Stimulated activated effector memory CD8-positive, alpha-beta T cell treated with anti-CD3 and anti-CD28 coated beads, Interleukin-12 subunit alpha, Interleukin-12 subunit beta, amount 100 ng/mL, for 72 hours (primary cell): ENCODE data around the gene TIMM23.
"Not testable (repeated sequence)": the region's sequence is repeated elsewhere in the genome, so short reads cannot be mapped to it uniquely, and the experiment has no call there.

Experiments
- ATAC-seq: fragments of 150-1000 bp; cut with Tn5 transposase; 2 replicates; pipeline ENCODE4 v1.10.0; 2021
- DNase-seq, 2 donors: peaks; one replicate each; pipeline ENCODE4 v3.0.0; 2021 to 2022; ENCODE audit warnings: low spot score in 2 of 2
- H3K27ac Mint-ChIP-seq: one replicate; pipeline ENCODE4 v1.8.0; 2022; ENCODE audit warnings: mild to moderate bottlenecking, mixed read lengths
- H3K36me3 Mint-ChIP-seq: one replicate; pipeline ENCODE4 v1.8.0; 2022; ENCODE audit warnings: mild to moderate bottlenecking, mixed read lengths
- H3K4me1 Mint-ChIP-seq: one replicate; pipeline ENCODE4 v1.8.0; 2022; ENCODE audit warnings: mixed read lengths
- H3K4me3 Mint-ChIP-seq: one replicate; pipeline ENCODE4 v1.8.0; 2022; ENCODE audit warnings: mild to moderate bottlenecking, mixed read lengths
- H3K9me3 Mint-ChIP-seq: one replicate; pipeline ENCODE4 v1.8.0; 2022; ENCODE audit warnings: mixed read lengths

The TIMM23 gene, protein sequence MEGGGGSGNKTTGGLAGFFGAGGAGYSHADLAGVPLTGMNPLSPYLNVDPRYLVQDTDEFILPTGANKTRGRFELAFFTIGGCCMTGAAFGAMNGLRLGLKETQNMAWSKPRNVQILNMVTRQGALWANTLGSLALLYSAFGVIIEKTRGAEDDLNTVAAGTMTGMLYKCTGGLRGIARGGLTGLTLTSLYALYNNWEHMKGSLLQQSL

GRCh38 chr10:45972106-45972812, at the start of gene TIMM23:
TIMM23 (plus strand) TSS chr10:45972489; CDS start chr10:45972625, 136 bp downstream.
- not testable (repeated sequence) for H3K9me3 Mint-ChIP-seq
- Mint-ChIP-seq H3K4me1 (peaks cover 29% of the 10 kb centered on the region), H3K27ac (peak within 1 kb of the TSS; percentile 97), H3K4me3 (peak within 1 kb of the TSS; percentile 98), H3K36me3 (peaks cover 42% of the 10 kb centered on the region)
- peak; percentile 83 to 92 for DNase-seq
- peak; percentile 94 for ATAC-seq

GRCh38 chr10:45926790-45927189, 45.5 kb upstream of the TIMM23 start:
- not testable (repeated sequence) for H3K9me3 Mint-ChIP-seq, H3K36me3 Mint-ChIP-seq, H3K4me3 Mint-ChIP-seq, H3K4me1 Mint-ChIP-seq, H3K27ac Mint-ChIP-seq, ATAC-seq, DNase-seq

DNA sequence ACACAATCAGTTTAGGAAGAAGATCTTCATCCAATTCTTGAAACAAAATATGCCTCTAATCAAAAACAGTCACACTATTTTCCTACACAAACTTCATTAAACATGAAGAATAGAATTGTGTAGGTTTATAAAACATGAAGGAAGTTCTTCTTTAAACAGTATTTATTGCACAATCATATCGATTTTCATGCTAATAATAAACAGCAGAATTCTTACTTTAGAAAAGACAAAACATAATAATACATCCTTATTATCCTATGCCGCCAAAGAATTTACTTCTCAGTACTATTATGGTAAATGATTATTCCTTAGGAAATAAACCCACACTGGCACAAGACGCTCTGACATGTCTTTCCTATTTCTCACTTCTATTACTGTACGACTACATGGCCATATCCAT, 41.0 kb upstream of the TIMM23 start:
- H3K36me3 Mint-ChIP-seq: peaks cover 12% of the 10 kb centered on the region
- DNase-seq, ATAC-seq, H3K4me3 Mint-ChIP-seq, H3K4me1 Mint-ChIP-seq, H3K9me3 Mint-ChIP-seq, H3K27ac Mint-ChIP-seq: not testable (repeated sequence)

DNA sequence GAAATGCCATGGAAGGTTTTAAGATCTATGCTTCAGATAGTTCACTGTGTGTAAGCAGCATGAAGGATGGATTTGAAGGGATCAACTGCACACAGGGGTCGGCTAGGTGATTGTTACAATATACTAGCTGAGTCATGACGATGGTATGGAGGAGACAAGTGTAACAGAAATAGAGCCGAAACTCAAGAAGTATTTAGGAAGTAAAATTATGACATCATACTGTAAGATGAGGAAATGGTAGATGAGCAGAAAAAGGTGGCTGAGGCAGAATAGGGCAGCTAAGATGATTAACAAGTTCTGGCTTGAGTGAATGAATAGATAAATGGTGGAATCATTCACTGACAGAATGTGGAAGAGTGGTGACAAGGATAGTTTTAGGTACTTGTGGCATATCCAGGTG, 37.5 kb upstream of the TIMM23 start:
- not testable (repeated sequence) for H3K4me1 Mint-ChIP-seq, H3K9me3 Mint-ChIP-seq, H3K4me3 Mint-ChIP-seq, ATAC-seq, DNase-seq, H3K27ac Mint-ChIP-seq
- peaks cover 17% of the 10 kb centered on the region for H3K36me3 Mint-ChIP-seq

- not testable (repeated sequence) for H3K27ac Mint-ChIP-seq, H3K4me3 Mint-ChIP-seq, H3K9me3 Mint-ChIP-seq, H3K4me1 Mint-ChIP-seq, ATAC-seq, DNase-seq
- H3K36me3 Mint-ChIP-seq: peaks cover 11% of the 10 kb centered on the region
Observed at GRCh38 chr10:45939176-45939697, 33.1 kb upstream of the TIMM23 start.

DNA sequence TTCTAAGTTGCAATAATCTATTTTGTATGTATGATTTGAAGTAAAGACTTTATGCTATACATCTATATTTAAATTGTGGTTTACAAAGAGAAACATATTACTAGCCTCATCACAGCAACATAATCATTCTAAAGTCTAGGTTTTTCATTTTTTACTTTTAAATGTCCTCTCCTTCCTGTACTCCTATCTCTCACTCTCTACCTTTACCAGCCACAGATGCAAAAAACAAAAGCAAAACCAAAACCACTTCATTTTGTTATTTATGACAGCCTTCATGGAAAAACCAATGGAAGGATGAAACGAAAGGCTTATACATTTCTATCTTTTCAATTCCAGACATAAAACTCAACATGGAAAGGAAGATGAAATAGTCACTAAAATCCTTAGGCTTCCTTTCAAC, 31.1 kb upstream of the TIMM23 start:
- DNase-seq, H3K9me3 Mint-ChIP-seq, H3K4me3 Mint-ChIP-seq, ATAC-seq, H3K4me1 Mint-ChIP-seq, H3K27ac Mint-ChIP-seq: not testable (repeated sequence)
- peaks cover 16% of the 10 kb centered on the region for H3K36me3 Mint-ChIP-seq

- H3K36me3 Mint-ChIP-seq: peaks cover 40% of the 10 kb centered on the region
- H3K4me1 Mint-ChIP-seq, H3K9me3 Mint-ChIP-seq, H3K27ac Mint-ChIP-seq, H3K4me3 Mint-ChIP-seq, ATAC-seq, DNase-seq: not testable (repeated sequence)
Observed at GRCh38 chr10:45945476-45945875, 26.8 kb upstream of the TIMM23 start.

GRCh38 chr10:45947363-45947762, 24.9 kb upstream of the TIMM23 start:
- H3K4me3 Mint-ChIP-seq, DNase-seq, H3K27ac Mint-ChIP-seq, ATAC-seq, H3K9me3 Mint-ChIP-seq, H3K4me1 Mint-ChIP-seq: not testable (repeated sequence)
- H3K36me3 Mint-ChIP-seq: peaks cover 45% of the 10 kb centered on the region

- not testable (repeated sequence) for H3K9me3 Mint-ChIP-seq, H3K27ac Mint-ChIP-seq, ATAC-seq, H3K4me3 Mint-ChIP-seq, DNase-seq, H3K4me1 Mint-ChIP-seq
- H3K36me3 Mint-ChIP-seq: peaks cover 59% of the 10 kb centered on the region
Observed at GRCh38 chr10:45948801-45949200, 23.5 kb upstream of the TIMM23 start.

DNA sequence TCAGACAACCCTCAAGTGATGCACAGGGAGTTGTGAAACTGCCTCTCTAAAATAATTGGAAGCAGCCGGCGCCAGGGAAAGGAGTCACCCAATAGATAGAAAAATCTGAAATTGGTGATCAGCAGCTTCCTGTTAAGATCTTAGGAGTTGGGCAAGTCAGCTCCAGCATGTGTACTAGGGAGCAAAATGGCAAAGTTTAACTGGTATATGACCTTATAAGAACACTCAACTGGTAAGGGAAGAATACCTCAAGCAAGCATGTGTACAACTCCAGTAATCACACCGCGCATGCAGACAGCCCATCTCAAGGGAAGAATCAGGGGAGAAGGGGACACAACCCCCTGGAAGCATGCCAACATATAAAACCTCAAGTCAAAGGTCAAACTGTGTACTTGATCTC, 17.9 kb upstream of the TIMM23 start:
- ATAC-seq, H3K4me3 Mint-ChIP-seq, H3K4me1 Mint-ChIP-seq, DNase-seq, H3K9me3 Mint-ChIP-seq, H3K27ac Mint-ChIP-seq: not testable (repeated sequence)
- H3K36me3 Mint-ChIP-seq: peaks cover 33% of the 10 kb centered on the region

DNA sequence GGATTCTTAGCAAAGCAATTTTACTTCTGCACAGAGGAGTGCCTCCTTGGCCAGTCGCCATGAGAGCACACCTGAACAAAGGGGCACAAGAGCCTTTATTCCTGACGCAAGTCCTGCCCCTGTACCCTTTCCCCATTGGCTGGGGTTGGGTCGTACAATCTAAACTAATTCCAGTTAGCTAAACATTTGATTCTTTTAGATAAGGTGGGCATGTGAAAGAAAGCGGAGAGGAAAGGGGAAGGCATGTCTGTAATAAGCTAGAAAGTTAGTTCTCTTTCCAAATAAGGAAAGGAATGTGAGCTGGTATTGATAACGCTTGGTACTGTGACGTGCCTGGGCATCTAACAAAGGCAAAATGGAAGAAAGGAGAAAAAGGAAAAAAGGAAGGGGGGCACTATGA, 15.7 kb upstream of the TIMM23 start:
- H3K36me3 Mint-ChIP-seq: peaks cover 33% of the 10 kb centered on the region
- not testable (repeated sequence) for H3K4me1 Mint-ChIP-seq, ATAC-seq

DNA sequence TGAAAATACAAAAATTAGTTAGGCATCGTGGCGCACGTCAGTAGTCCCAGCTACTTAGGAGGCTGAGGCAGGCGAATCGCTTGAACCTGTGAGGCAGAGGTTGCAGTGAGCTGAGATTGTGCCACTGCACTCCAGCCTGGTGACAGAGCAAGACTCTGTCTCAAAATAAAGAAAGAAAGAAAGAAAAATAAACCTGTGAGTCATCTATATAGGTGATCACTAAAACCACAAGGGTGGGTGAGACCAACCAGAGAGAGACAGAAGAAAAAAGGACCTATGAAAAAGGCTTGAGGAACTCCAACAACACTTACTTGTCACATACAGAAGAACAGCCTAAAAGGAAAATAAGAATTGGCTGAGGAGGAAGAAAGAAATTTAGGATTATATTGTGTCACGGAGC, 14.4 kb upstream of the TIMM23 start:
- not testable (repeated sequence) for H3K4me1 Mint-ChIP-seq, H3K4me3 Mint-ChIP-seq, DNase-seq, H3K9me3 Mint-ChIP-seq, H3K27ac Mint-ChIP-seq
- H3K36me3 Mint-ChIP-seq: peaks cover 30% of the 10 kb centered on the region
- peak; percentile 28 for ATAC-seq

More for the DNA sequence above, 15.7 kb upstream of the TIMM23 start:
- H3K27ac Mint-ChIP-seq: peak overlapping the region; percentile 43
- not testable (repeated sequence) for DNase-seq, H3K9me3 Mint-ChIP-seq, H3K4me3 Mint-ChIP-seq

DNA sequence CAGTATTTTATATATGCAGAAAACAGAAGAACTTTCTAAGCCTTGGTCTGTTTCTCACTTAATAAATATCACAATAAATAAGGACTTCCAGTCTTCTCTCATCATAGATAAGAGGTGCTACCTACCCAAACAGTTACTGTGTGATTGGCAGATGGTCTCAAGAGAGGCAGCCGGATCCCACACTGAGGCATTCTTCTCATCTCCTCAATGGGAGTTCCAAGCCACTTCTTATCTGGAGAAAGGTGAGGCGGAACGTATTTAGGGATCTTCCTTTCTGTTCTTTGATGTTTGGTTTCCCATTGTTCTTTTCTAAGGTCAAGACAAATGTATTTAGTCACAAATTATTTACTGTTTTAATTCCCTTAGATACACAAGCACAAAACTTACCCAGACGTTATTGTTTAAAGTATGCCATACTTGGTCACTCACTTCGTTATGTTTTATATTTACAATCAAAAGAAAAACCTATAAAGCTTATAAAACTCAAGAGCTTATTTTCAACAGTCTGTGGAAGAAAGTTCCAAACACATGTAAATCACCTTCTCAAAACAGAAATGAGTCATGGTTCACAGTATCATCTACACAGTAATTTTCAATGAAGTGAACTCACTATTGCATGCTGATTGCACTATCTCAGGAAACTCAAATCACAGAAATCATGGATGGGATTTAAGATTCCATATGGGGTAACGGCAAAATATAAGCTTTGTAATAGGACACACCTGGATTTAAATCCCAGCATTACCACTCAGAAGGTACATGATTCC, 9.4 kb upstream of the TIMM23 start:
- not testable (repeated sequence) for H3K27ac Mint-ChIP-seq, ATAC-seq, H3K4me3 Mint-ChIP-seq, H3K4me1 Mint-ChIP-seq, H3K9me3 Mint-ChIP-seq, DNase-seq
- peaks cover 17% of the 10 kb centered on the region for H3K36me3 Mint-ChIP-seq

- Mint-ChIP-seq H3K4me3 (peak overlapping the region; percentile 98), H3K4me1 (peaks cover 38% of the 10 kb centered on the region), H3K36me3 (peaks cover 32% of the 10 kb centered on the region), H3K27ac (peak overlapping the region; percentile 97)
- not testable (repeated sequence) for H3K9me3 Mint-ChIP-seq, DNase-seq, ATAC-seq
Observed at GRCh38 chr10:45971019-45971418, 1.3 kb upstream of the TIMM23 start.

DNA sequence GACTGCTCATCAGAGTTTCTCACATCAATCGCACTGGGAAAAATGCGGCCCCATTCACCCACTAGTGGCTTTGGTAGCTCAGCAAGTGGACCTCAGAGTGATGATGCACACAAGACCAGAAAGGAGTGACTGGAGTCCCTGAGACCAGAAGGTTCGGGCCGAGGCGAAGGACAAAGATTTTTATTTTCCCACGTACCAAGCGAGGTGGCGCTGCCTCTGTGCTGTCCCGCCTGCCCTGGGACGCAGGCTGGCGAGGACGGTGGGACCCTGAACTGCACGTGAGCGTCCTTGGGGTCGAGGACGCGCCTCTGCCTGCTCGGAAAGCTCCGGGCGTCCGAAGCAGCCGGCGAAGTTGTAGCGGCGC, 565 bp upstream of the TIMM23 start:
- not testable (repeated sequence) for DNase-seq, H3K9me3 Mint-ChIP-seq
- ATAC-seq: peak; percentile 54
- Mint-ChIP-seq H3K4me1 (peaks cover 32% of the 10 kb centered on the region), H3K4me3 (peak overlapping the region; percentile 98), H3K27ac (peak overlapping the region; percentile 97), H3K36me3 (peaks cover 37% of the 10 kb centered on the region)
